ENCODE data around the gene DCUN1D3. TPM values are rescaled to one million over a fixed set of nuclear protein-coding genes. Genes with fewer than 3 reads are reported as not detected.

The DCUN1D3 gene
- total and polyA plus RNA-seq, 9 donors: 2.6 to 18.2 (median 12.2) TPM

DNA sequence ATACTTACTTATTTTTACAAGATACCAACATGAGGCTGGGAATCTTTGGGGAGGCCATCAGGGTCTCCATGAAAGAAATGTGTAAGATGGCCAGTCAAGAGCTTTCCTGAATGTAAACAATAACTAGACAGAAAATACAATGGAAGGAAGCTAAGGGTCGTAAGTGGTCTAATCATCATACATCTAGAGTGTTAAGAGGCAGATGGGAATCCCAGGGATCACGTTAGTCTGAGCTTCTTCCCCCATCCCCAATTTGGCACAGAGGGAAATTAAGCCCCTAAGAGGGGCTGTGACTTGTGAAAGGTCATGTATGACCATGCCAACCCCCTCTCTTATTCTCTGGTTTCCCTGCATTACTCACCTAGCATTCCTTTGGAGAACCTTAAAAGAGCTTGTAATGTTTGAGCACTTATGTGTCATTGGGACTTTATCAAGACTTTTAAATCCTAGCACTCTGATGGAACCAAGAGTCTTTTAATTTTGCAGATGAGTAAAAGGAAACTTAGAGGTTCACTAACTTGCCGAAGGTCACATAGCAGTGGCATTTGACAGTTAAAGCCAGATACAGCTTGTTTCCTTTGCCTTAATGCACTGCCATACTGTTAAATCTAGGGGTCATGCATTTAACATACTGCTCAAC is 46.1 kb downstream of the DCUN1D3 start:
- Histone ChIP-seq H3K27me3 (no peaks in the 10 kb centered on the region), H3K9me3 (no peaks in the 10 kb centered on the region), H3K27ac (no peak overlapping the region), H3K4me3 (no peak overlapping the region), H3K36me3 (no peaks in the 10 kb centered on the region), H3K4me1 (ENCODE audit: insufficient read depth) (peaks cover 8% of the 10 kb centered on the region)
- no peak for DNase-seq
- 90 to 95% (median 91%) methylated on average over 3 of the region's 3 CpGs for WGBS, 3 donors
- TF ChIP-seq, protein P1, sequence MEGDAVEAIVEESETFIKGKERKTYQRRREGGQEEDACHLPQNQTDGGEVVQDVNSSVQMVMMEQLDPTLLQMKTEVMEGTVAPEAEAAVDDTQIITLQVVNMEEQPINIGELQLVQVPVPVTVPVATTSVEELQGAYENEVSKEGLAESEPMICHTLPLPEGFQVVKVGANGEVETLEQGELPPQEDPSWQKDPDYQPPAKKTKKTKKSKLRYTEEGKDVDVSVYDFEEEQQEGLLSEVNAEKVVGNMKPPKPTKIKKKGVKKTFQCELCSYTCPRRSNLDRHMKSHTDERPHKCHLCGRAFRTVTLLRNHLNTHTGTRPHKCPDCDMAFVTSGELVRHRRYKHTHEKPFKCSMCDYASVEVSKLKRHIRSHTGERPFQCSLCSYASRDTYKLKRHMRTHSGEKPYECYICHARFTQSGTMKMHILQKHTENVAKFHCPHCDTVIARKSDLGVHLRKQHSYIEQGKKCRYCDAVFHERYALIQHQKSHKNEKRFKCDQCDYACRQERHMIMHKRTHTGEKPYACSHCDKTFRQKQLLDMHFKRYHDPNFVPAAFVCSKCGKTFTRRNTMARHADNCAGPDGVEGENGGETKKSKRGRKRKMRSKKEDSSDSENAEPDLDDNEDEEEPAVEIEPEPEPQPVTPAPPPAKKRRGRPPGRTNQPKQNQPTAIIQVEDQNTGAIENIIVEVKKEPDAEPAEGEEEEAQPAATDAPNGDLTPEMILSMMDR (IDR thresholded peaks at IDR 0.05): no peak
- intact Hi-C loops (cut with DNase I): loop anchor here in 3 of 4 donors (5.0 kb wide), 4 partner anchors 48 to 637 kb away; partner anchors contain the start of genes DCUN1D3 (in 2 of the 3) and LYRM1 (in 2 of the 3)

DNA sequence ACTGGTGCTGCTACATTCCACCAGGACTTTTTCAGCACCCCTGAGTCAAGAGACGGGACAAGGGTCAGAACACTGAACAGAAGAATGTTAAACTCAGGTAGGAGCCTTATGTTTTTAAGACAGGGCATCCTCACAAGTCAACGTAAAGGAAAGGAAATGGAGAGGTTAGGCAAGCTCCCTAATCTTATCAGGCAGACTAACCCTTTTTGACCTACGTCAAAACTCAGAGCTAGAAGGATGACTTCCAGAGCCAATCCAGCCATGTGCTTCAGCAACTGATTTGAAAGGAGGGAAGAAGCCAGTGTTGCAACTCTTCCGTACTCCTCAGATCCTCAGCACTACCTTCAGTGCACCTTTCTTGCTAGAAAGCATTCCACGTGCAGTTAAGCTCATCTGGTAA is 47.0 kb downstream of the DCUN1D3 start:
- TF ChIP-seq, protein P1 (IDR thresholded peaks at IDR 0.05): no peak
- TF ChIP-seq EP300 (IDR thresholded peaks at IDR 0.05) (no peak), POLR2A (IDR thresholded peaks at IDR 0.05) (no peak)
- no peaks in the 10 kb centered on the region for H3K27me3 ChIP-seq
- 68 to 83% (median 69%) methylated on average over 5 of the region's 5 CpGs for WGBS, 3 donors
- H3K9me3 ChIP-seq: no peaks in the 10 kb centered on the region
- H3K36me3 ChIP-seq: no peaks in the 10 kb centered on the region
- no peak overlapping the region for H3K27ac ChIP-seq
- H3K4me1 ChIP-seq (ENCODE audit: insufficient read depth): peaks cover 8% of the 10 kb centered on the region
- H3K4me3 ChIP-seq: no peak overlapping the region
- intact Hi-C loops (cut with DNase I): loop anchor here in 3 of 4 donors (5.0 kb wide), 4 partner anchors 49 to 636 kb away; partner anchors contain the start of genes DCUN1D3 (in 2 of the 3) and LYRM1 (in 2 of the 3)
- DNase-seq: no peak

DNA sequence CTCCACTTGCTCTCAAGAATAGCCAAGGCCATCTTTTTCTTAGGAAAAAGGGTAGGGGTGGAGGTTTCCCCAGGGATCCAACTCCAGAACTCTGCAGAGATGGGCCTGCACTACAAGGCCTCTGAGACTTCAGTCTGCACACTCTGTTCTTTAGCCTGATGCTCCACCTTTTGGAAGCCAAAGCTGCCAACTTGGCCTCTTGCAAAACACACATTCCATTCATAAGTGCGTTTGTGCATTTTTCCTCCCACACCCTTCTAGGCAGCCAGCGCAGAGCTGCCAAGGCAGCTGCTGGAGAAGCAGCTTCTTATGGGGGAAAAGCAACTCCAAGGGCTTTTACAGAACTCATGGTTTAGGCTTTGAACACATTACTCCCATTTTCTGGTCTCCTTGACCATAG is 48.6 kb downstream of the DCUN1D3 start:
- no peaks in the 10 kb centered on the region for H3K9me3 ChIP-seq
- no peak overlapping the region for H3K27ac ChIP-seq
- peaks cover 6% of the 10 kb centered on the region for H3K4me1 ChIP-seq (ENCODE audit: insufficient read depth)
- H3K27me3 ChIP-seq: no peaks in the 10 kb centered on the region
- WGBS, 3 donors: 0 to 3% (median 2%) methylated on average over 2 of the region's 2 CpGs
- DNase-seq: peak; percentile 71 to 86 (median 83)
- intact Hi-C loops (cut with DNase I): loop anchor here in 3 of 4 donors (5.0 kb wide), 4 partner anchors 51 to 634 kb away; partner anchors contain the start of genes DCUN1D3 (in 2 of the 3) and LYRM1 (in 2 of the 3)
- no peak overlapping the region for H3K4me3 ChIP-seq
- H3K36me3 ChIP-seq: no peaks in the 10 kb centered on the region
- TF ChIP-seq EP300 (IDR thresholded peaks at IDR 0.05): peak; percentile 11
- TF ChIP-seq, protein P1 (IDR thresholded peaks at IDR 0.05): no peak

DNA sequence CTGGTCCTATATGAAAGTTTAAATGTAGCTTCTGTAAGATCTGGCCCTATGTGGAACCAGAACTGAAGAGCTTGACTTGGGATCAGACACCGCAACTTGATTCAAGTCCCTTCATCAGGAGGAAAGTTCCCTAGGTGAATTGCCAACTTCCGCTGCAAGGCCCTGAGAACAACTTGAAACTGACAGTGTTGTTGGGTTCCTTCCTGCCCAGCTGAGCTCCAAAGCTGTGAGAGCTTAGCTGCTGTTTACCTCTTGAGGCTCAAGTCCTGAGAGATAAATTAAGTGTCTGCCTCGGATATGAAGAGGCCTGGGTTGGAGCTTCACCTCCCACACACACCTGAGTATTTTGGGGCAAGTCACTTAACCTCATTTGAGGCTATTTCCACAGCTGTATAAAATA is 49.2 kb downstream of the DCUN1D3 start:
- Histone ChIP-seq H3K4me3 (no peak overlapping the region), H3K9me3 (no peaks in the 10 kb centered on the region), H3K4me1 (ENCODE audit: insufficient read depth) (peaks cover 6% of the 10 kb centered on the region), H3K27ac (no peak overlapping the region), H3K27me3 (no peaks in the 10 kb centered on the region), H3K36me3 (no peaks in the 10 kb centered on the region)
- WGBS, 3 donors: 54 to 64% (median 59%) methylated on average over 3 of the region's 3 CpGs
- intact Hi-C loops (cut with DNase I): loop anchor here in 3 of 4 donors (5.0 kb wide), 4 partner anchors 51 to 634 kb away; partner anchors contain the start of genes DCUN1D3 (in 2 of the 3) and LYRM1 (in 2 of the 3)
- DNase-seq: no peak
- TF ChIP-seq POLR2A (IDR thresholded peaks at IDR 0.05) (no peak), EP300 (IDR thresholded peaks at IDR 0.05) (no peak)
- TF ChIP-seq, protein P1 (IDR thresholded peaks at IDR 0.05): no peak
